Effector memory CD4-positive, alpha-beta T cell (primary cell): ENCODE measurements around the gene GCLC.

Experiments
- DNase-seq, 3 donors: peaks; one replicate each; pipeline ENCODE4 v3.0.0-alpha.2; 2020
- H3K27ac ChIP-seq: 2 replicates; pipeline ENCODE4 v1.7.0; 2013; ENCODE audit warnings: mild to moderate bottlenecking, low read length, moderate library complexity; ENCODE audit not compliant: insufficient read depth, poor library complexity, severe bottlenecking
- H3K27me3 ChIP-seq: replicated peaks from 2 replicates; pipeline ENCODE4 v1.7.0; 2013; ENCODE audit warnings: mild to moderate bottlenecking, low read length; ENCODE audit not compliant: insufficient read depth, control insufficient read depth, poor library complexity, severe bottlenecking
- H3K36me3 ChIP-seq: 2 replicates; pipeline ENCODE4 v1.7.0; 2013; ENCODE audit warnings: mild to moderate bottlenecking, low read length, moderate library complexity; ENCODE audit not compliant: control insufficient read depth, insufficient read depth
- H3K4me1 ChIP-seq: 2 replicates; pipeline ENCODE4 v1.7.0; 2013; ENCODE audit warnings: low read length, mild to moderate bottlenecking; ENCODE audit not compliant: control insufficient read depth, insufficient read depth, poor library complexity, severe bottlenecking
- H3K4me3 ChIP-seq: 2 replicates; pipeline ENCODE4 v1.7.0; 2013; ENCODE audit warnings: low read length, low read depth, mild to moderate bottlenecking; ENCODE audit not compliant: insufficient read depth, poor library complexity, severe bottlenecking
- H3K9me3 ChIP-seq: 2 replicates; pipeline ENCODE4 v1.7.0; 2013; ENCODE audit warnings: mild to moderate bottlenecking, low read length, moderate library complexity; ENCODE audit not compliant: control insufficient read depth
- total RNA-seq, 3 donors: gene quantifications; one replicate each; lab custom pipeline; 2026; lab: John Stamatoyannopoulos, UW

GCLC gene
- 22.1 to 26.9 (median 25.2) reads per million in 3 donors for total RNA-seq

DNA sequence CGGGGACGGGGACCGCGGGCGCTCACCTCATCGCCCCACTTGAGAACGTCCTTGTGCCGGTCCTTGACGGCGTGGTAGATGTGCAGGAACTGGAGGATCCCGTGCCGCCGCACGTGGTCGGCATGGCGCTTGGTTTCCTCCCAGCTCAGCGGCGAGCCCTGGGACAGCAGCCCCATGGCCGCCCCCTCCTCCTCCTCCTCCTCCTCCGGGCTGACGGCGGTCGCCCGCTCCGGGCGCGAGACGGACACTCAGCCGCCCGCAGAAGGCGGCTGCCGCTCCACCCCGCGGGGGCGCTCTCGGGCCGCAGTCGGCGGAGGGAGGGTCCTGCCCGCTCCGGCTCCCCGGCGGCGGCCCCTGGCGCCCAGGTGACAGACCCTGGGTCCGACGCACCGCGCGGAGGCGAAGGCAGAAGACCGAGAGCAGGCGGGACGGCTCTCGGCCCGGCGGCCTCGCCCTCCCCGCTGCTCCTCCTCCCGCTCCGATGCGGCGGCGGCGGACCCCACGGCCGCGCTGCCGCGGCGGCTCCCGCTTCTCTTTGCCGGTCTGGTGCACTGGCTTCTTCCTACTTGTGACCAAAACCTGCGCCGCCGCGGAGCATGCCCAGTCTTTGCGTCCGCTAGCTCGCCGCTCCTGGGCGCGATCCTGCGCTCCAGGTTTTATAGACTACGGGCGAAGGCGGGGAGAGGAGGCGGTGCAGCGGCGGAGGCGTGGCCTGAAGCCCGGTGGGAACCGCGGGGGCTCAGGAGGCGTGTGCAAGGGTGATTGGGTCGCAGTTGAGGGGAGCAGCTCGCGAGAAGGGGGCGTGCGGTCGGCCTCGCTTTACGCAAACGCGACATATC is at the start of gene GCLC:
TSS of gene GCLC (minus strand) at position 632 of the 839 bp plus-strand sequence. CDS start at position 176, 456 bp downstream.
- H3K27ac ChIP-seq = peak within 1 kb of the TSS; percentile 59
- H3K27me3 ChIP-seq = no peaks in the 10 kb centered on the region
- no peaks in the 10 kb centered on the region for H3K36me3 ChIP-seq
- no peaks in the 10 kb centered on the region for H3K9me3 ChIP-seq
- H3K4me3 ChIP-seq = peak within 1 kb of the TSS; percentile 75
- peak; percentile 76 to 80 (median 77) for DNase-seq
- peaks cover 17% of the 10 kb centered on the region for H3K4me1 ChIP-seq

DNA sequence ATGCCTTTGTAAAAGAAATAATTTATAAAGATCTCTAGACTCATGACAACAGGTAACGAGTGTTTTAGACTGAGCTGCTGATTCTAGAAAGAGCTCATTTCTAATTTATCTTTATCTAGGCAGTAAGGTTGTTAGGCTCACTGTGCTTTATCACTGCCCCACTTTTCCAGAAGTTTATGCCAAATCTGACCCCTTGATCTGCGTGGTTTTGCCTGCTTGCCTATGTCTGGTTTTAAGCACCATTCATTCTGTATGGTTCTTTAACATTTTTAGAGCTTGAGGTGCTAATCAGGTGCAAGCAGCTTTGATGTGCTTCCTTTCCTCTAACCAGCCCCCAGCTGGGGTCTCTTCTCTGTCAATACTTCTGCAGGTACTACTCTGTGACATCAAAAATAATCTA is 49.7 kb upstream of the GCLC start:
- no peak overlapping the region for H3K4me3 ChIP-seq
- no peaks in the 10 kb centered on the region for H3K27me3 ChIP-seq
- no peaks in the 10 kb centered on the region for H3K4me1 ChIP-seq
- no peaks in the 10 kb centered on the region for H3K9me3 ChIP-seq
- no peaks in the 10 kb centered on the region for H3K36me3 ChIP-seq
- DNase-seq = no peak
- no peak overlapping the region for H3K27ac ChIP-seq

DNA sequence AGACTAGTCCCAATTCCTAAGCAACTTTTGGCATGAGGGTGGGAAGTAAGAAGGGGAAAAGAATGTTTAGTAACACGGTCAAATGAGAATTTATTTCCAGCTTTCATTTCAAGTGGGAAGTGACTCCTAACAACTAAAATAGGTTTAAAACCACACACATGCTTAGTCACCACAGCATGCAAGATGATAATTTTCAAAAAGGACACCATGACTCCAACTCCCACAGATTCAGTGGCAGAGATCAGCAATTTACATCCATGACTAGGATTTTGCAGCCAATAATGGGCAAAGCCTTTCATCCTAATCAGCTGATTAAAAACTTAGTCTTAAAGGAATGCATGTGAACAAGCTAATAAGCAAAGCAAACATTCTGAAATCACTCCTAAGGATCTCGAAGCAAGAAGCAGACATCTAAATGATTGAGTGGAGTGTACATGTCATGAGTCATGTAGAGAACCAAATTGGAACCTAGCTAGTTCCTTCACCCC is 48.1 kb upstream of the GCLC start:
- no peaks in the 10 kb centered on the region for H3K9me3 ChIP-seq

DNA sequence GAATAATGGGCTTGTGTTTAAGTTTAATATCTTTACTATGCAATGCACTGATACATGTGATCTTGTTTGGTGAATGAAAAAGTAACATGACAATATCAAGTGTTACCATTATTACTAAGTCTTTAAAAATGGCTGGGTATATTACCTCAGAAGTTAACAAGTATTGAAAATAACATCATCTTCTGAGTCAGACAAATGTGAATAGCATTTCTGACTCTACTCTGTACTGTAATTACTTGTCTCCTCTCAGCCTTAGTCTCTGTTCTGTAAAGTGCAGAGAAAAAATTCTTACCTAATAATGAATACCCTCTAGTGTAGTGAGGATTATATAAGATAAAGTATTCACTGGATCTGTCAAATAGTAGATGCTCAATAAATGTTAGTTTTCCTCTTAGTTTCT is 47.0 kb upstream of the GCLC start:
- no peak for DNase-seq
- H3K9me3 ChIP-seq = no peaks in the 10 kb centered on the region
- no peaks in the 10 kb centered on the region for H3K27me3 ChIP-seq
- no peak overlapping the region for H3K4me3 ChIP-seq
- no peak overlapping the region for H3K27ac ChIP-seq
- H3K4me1 ChIP-seq = no peaks in the 10 kb centered on the region
- H3K36me3 ChIP-seq = no peaks in the 10 kb centered on the region

More for the DNA sequence above, 48.1 kb upstream of the GCLC start:
- H3K27me3 ChIP-seq = no peaks in the 10 kb centered on the region
- no peak overlapping the region for H3K4me3 ChIP-seq
- no peaks in the 10 kb centered on the region for H3K4me1 ChIP-seq
- no peak overlapping the region for H3K27ac ChIP-seq
- no peaks in the 10 kb centered on the region for H3K36me3 ChIP-seq
- DNase-seq = no peak

- H3K4me1 ChIP-seq = no peaks in the 10 kb centered on the region
- H3K27me3 ChIP-seq = no peaks in the 10 kb centered on the region
- H3K27ac ChIP-seq = no peak overlapping the region
- H3K9me3 ChIP-seq = no peaks in the 10 kb centered on the region
- H3K4me3 ChIP-seq = no peak overlapping the region
- no peak for DNase-seq
- no peaks in the 10 kb centered on the region for H3K36me3 ChIP-seq
Measured at GRCh38 chr6:53588816-53589509, 44.1 kb upstream of the GCLC start.

DNA sequence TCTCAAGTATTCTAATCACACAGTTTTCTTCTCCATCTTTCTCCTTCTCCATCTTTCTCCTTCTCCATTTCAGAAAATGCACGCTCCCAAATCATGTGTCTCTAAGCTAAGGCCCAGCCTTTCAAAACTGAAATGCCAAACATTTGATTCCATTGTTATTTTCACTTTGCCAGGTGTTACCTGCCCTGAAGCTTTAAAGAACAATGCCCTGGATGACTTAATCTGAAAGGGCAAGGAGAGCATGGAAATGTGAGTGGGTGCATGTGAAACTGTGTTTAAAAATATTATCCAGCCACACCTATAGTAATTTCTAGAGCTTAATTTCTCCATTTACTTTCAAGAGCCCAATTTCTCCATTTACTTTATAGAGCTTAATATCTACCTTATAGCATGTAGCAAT is 42.4 kb upstream of the GCLC start:
- H3K27ac ChIP-seq = no peak overlapping the region
- DNase-seq = no peak

DNA sequence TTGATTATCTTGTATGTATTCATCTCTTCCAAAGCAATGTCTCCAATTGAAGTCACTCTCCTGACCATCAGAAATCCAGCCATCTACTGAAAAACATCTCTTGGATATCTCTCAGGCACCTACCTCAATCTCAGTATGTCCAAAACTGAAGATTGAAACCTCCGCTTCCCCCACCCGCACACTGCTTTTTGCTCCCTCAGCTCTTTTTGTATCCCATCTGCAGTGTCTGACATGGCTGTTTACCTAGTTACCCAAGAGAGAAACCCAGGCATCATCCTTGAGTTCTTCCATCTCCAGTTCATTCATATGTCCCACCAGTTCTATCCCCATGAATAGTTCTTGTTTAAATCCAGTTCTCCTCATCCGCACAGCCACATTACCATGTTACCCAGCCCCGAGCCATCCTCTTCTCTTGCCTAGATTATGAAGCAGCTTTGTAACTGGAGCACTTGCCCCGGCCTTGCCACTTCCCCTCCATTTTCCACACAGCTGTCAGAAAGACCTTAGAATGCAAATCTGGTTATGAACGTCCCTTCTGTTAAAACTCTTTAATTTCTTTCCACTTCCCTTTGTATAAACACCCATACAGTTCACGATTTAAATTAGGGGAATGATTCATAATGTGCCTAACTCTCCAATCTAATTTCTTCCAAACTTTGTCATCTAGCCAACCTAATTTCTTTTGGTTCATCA is 40.5 kb upstream of the GCLC start:
- Histone ChIP-seq H3K9me3 (no peaks in the 10 kb centered on the region), H3K4me1 (no peaks in the 10 kb centered on the region), H3K27me3 (no peaks in the 10 kb centered on the region), H3K27ac (no peak overlapping the region), H3K36me3 (no peaks in the 10 kb centered on the region), H3K4me3 (no peak overlapping the region)
- DNase-seq = no peak

More for the DNA sequence above, 42.4 kb upstream of the GCLC start:
- H3K4me1 ChIP-seq = no peaks in the 10 kb centered on the region
- H3K36me3 ChIP-seq = no peaks in the 10 kb centered on the region
- H3K9me3 ChIP-seq = no peaks in the 10 kb centered on the region
- no peaks in the 10 kb centered on the region for H3K27me3 ChIP-seq
- H3K4me3 ChIP-seq = no peak overlapping the region

DNA sequence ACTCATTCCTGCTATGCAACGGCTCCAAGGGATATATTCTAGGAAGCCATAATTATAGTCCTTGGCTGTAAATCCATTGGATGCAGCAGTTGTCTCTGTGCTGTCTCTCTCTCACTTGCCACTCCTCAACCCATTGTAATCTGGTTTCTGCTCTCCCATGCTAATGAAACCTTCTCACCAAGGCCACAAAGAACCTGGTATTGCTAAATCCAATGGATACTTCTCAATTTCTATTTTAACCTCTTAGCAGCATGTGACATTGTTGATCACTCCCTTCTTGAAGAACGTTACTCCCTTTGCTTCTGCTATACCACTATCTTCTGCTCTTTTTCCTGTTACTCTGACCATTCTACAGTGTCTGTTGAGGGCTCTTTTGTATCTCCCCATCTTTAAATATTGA is 39.8 kb upstream of the GCLC start:
- no peak for DNase-seq
- no peak overlapping the region for H3K4me3 ChIP-seq
- H3K27me3 ChIP-seq = no peaks in the 10 kb centered on the region
- no peak overlapping the region for H3K27ac ChIP-seq
- no peaks in the 10 kb centered on the region for H3K4me1 ChIP-seq
- H3K9me3 ChIP-seq = no peaks in the 10 kb centered on the region
- no peaks in the 10 kb centered on the region for H3K36me3 ChIP-seq

GRCh38 chr6:53583451-53583850 is 38.5 kb upstream of the GCLC start:
- Histone ChIP-seq H3K27ac (no peak overlapping the region), H3K4me3 (no peak overlapping the region), H3K36me3 (no peaks in the 10 kb centered on the region), H3K9me3 (no peaks in the 10 kb centered on the region), H3K4me1 (no peaks in the 10 kb centered on the region), H3K27me3 (no peaks in the 10 kb centered on the region)
- no peak for DNase-seq
